CD4-positive, alpha-beta T cell treated with Interleukin-21 for 1 hour (primary cell): ENCODE measurements around the gene LILRB3.
"Not testable (repeated sequence)": the region's sequence is repeated elsewhere in the genome, so short reads cannot be mapped to it uniquely, and the experiment has no call there.

ENCODE experiments used
- DNase-seq: peaks from one replicate; pipeline ENCODE4 v3.0.0-alpha.2; 2020

Gene LILRB3

GRCh38 chr19:54209058-54209810 lies 13.6 kb downstream of the LILRB3 start:
- no peak for DNase-seq

- no peak for DNase-seq
Observed at GRCh38 chr19:54208784-54209057, 14.1 kb downstream of the LILRB3 start.

GRCh38 chr19:54207983-54208783 lies 14.6 kb downstream of the LILRB3 start:
- DNase-seq: peak; percentile 59

GRCh38 chr19:54207676-54207982 lies 15.2 kb downstream of the LILRB3 start:
- DNase-seq: no peak

- DNase-seq: not testable (repeated sequence)
Observed at GRCh38 chr19:54207193-54207592, 15.6 kb downstream of the LILRB3 start.

GRCh38 chr19:54206831-54207177 lies 16.0 kb downstream of the LILRB3 start:
- no peak for DNase-seq

GRCh38 chr19:54206030-54206830 lies 16.6 kb downstream of the LILRB3 start:
- DNase-seq: no peak

GRCh38 chr19:54204767-54205468 lies 17.9 kb downstream of the LILRB3 start:
- no peak for DNase-seq

- DNase-seq: no peak
Observed at GRCh38 chr19:54203151-54203611, 19.6 kb downstream of the LILRB3 start.

- no peak for DNase-seq
Observed at GRCh38 chr19:54201980-54202379, 20.8 kb downstream of the LILRB3 start.

GRCh38 chr19:54201172-54201701 lies 21.6 kb downstream of the LILRB3 start:
- no peak for DNase-seq

- no peak for DNase-seq
Observed at GRCh38 chr19:54199401-54199800, 23.4 kb downstream of the LILRB3 start.

GRCh38 chr19:54197121-54197520 lies 25.7 kb downstream of the LILRB3 start:
- DNase-seq: no peak

GRCh38 chr19:54196536-54196935 lies 26.3 kb downstream of the LILRB3 start:
- no peak for DNase-seq

- not testable (repeated sequence) for DNase-seq
Observed at GRCh38 chr19:54194463-54194862, 28.3 kb downstream of the LILRB3 start.

GRCh38 chr19:54193011-54193410 lies 29.8 kb downstream of the LILRB3 start:
- DNase-seq: no peak

GRCh38 chr19:54191811-54192453 lies 30.9 kb downstream of the LILRB3 start:
- DNase-seq: no peak

- DNase-seq: peak; percentile 91
Observed at GRCh38 chr19:54191011-54191810, 31.6 kb downstream of the LILRB3 start, which contains the start of gene TSEN34. Gene TSEN34 (plus strand): TSS chr19:54191308. CDS start chr19:54191365, 57 bp downstream.

GRCh38 chr19:54190503-54191010 lies 32.2 kb downstream of the LILRB3 start:
- DNase-seq: peak; percentile 100

GRCh38 chr19:54189735-54190502 lies 32.9 kb downstream of the LILRB3 start:
- DNase-seq: peak; percentile 100
